Measurements from ENCODE around the gene GKN2.
A peak's percentile ranks its signal among the peaks of the same experiment; 100 is the strongest.
"Not testable (repeated sequence)": the region's sequence is repeated elsewhere in the genome, so short reads cannot be mapped to it uniquely, and the experiment has no call there.

The GKN2 gene

DNA sequence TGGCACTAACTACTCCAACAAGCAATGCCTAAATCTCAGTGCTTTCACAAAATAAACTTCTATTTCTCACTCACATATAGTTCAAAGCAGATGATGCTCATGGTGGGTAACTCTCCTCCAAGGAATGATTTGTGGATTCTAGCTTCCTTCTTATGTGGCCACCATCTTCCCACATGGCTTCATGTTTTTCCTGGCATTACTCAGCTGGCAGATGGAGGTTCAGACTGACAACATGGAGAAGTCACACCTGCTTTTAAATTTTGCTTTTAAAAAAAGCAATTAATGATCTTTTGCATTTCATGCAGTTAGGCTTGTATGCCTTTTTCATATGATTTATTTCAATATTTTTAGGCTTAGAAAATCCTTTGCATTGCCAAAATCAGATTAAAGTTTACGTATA is 6.3 kb upstream of the GKN2 start:
- no peak for DNase-seq

DNA sequence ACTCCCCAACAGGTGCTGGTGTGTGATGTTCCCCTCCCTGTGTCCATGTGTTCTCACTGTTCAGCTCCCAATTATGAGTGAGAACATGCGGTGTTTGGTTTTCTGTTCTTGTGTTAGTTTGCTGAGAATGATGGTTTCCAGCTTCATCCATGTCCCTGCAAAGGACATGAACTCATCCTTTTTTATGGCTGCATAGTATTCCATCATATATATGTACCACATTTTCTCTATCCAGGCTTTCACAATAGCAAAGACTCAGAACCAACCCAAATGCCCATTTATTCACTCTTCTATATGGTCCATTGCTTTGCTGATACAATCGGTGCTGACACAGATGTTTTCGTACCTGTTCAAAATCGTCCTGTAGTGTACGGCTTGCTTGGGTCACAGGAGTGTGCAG is 2.7 kb upstream of the GKN2 start:
- DNase-seq = not testable (repeated sequence)

DNA sequence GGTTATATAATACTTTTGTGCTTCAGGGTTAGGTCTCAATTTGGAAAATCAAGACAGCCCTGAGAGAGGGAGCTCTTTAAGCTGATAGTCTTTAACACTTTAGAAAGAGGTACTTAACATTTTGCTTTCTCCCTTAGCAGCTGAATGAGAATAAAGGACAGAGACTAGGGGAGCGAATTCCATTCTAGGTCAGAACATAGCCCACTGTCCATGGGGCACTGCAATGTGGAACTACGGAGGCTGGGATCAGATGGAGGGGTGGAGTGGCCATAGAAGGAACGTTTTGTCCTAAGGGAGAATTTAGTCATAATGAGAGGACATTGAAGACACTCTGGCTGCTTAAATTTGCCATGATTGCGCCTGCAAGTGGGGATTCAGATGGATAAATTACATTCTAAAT is 794 bp downstream of the GKN2 start:
- no peak for DNase-seq

DNA sequence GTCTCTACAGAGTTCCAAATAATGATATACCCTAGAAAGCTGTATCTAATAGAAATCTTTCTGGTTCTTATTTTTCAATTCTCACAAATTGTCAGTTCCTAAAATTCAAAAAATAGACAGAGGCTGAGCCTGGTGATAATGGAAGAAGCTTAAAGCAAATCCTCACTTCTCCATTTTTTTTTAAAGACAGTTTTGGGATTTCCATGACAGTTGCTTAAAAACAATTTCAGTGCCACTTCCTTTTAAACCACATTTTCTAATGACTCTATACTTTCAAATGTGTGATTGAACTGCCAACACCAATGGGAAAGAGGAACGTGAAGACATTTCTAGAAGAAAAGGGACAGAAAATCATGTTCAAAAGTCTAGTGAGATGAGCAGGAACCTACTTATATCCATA is 4.0 kb downstream of the GKN2 start:
- DNase-seq = no peak

DNA sequence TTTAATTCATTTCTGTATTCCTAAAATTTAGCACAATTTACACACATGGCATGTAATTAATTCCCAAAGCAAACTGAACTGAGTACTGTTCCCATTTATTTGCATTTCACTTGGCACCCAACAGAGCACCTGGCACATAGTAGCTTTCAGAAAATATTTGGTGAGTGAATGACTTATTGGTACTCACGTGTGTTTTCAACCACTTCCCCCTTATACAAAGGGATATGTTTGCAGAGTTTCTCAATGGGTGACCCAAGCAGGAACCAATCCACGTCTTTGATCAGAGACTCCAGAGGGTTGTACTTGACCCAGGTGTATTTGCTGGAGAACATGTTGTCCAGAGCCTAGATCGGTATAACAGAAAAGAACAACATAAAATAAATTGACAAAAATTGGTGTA is 6.6 kb downstream of the GKN2 start:
- DNase-seq = no peak

DNA sequence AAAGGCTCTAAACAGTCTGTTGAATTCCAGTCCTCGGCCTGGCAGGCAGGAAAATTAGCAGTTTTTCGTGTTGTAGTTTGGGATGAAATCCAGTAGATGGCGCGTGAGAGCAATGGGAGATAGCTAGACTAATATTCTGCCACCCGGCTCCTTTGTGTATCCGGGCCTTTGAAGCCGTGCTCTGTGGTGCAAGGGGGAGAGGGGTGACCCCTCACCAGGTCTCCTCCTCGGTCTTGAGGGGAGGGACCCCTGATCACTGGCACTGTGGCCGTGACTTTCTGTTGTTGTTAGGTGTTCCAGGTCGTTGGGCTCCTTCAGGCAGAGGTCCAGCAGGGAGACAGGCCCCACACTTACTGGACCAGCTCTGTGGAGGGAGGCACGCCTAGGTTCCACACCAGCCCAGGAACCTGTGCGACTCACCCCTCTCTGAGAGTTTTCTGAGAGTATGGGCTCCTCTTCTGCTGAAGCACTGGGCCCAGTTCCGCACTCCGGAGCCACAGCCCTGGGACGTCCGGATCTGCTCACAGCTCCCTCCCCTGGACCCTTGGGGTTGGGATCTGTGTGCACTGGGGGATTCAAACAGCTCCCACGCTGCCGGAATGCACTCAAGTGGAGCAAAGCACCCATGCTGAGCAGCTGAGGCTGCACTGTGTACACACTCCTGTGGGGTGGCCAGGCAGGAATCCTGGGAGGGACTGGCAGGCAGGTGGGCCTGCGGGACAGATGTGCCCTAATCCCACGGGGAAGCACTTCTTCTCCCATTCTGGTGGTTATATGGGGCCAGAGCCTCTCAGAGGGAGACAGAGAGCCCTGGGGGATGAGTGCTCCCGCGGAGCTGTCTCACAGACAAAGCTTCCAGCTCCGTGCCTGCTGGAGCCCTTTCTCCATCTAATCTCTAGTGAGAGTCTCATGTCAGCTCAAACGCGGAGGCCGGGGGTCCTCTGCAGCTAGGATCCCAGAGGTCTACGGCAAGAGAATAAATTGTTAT is 8.8 kb downstream of the GKN2 start:
- DNase-seq = peak; percentile 68

DNA sequence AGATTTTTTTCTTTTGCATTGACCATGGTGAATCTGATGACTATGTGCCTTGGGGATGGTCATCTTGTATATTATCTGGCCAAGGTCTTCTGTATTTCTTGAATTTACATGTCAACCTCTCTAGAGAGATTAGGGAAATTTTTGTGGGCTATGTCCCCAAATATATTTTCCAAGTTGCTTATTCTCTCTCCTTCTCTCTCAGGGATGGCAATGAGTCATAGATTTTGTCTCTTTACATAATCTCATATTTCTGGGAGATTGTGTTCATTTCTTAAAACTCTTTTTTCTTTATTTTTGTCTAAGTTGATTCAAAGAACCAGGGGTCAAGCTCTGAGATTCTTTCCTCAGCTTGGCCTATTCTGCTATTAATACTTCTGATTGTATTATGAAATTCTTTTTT is 9.9 kb downstream of the GKN2 start:
- DNase-seq = no peak

DNA sequence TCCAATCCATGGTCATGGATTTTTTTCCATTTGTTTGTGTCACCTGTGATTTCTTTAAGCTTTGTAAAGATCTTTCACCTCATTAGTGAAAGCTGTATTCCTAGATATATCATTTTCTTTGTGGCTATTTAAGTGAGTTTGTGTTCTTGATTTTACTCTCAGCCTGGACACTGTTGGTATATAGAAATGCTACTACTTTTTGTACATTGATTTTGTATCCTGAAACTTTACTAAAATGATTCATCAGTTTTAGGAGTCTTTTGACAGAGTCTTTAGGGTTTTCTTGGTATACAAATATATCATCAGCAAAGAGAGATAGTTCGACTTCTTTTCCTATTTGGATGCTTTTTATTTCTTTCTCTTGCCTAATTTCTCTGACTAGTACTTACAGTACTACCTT is 12.3 kb downstream of the GKN2 start:
- DNase-seq = no peak

DNA sequence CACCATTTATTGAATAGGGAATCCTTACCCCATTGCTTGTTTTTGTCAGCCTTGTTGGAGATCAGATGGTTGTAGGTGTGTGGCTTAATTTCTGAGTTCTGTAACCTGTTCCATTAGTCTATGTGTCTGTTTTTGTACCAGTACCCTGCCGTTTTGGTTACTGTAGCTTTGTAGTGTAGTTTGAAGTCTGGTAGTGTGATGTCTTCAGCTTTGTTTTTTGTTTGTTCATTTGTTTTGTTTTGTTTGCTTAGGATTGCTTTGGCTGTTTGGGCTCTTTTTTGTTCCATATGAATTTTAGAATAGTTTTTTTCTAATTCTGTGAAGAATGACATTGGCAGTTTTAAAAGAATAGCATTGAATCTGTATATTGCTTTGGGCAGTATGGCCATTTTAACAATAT is 12.7 kb downstream of the GKN2 start:
- no peak for DNase-seq

DNA sequence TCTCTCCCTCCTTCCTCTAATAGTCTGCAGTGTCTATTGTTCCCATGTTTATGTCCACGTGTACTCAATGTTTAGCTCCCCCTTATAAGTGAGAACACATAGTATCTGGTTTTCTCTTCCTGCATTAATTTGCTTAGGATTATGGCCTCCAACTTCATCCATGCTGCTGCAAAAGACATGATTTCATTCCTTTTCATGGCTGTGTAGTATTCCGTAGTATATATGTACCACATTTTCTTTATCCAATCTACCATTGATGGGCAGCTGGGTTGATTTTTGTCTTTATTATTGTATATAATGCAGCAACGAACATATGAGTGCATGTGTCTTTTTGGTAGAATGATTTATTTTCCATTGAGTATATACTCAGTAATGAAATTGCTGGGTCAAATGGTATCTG is 13.8 kb downstream of the GKN2 start:
- DNase-seq = no peak

DNA sequence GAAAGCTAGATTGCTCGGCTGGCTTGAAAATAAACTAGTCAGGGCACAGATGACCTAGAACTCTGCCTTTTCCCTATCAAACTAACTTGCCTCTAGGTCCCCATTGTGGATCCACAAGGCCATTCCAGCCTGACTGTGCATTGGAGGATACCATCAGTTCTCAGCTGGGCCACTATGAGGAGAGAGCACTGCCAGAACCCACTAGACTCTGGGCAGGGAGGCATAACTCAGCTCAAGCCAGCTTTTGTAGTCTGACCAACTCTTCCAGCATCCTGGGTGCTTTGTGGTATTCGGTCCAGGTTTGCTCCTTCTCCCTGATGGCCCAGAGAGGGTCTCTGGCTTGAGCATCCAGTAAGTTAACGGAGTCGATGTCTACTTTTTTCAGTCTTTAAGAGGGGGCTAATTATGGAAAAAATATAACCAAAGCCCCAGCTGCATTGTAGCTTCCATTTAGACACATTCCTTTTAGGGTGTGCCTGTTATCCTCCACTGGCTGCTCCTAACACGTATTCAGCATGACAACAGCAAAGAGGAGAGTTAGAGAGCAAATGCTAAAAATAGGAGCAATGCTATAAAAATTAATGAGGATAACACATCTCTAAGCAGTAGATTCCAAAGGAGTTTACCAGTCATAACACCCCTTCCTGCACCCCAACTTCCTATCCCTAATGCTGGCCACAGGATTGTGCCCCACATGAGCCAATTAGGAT is 15.2 kb downstream of the GKN2 start:
- no peak for DNase-seq

DNA sequence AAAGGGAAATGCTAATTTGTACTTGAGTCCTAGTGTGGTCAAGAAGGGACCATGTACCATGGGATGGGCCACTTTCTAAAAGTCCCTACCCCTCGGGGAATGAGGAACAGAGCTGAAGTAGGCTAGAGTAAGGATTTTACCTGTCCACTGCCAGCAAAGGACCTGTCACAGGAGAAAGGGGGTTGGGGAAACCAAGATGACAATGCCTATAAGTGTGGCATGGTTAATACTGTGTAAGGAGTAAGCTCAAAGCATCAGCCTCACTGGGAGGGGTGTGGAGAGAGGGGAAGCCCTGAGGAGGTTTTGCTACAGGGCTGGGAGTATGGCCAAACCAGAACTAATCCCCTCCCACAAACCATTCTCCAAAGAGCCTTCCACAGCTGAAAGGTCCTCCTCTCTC is 15.8 kb downstream of the GKN2 start:
- DNase-seq = no peak

DNA sequence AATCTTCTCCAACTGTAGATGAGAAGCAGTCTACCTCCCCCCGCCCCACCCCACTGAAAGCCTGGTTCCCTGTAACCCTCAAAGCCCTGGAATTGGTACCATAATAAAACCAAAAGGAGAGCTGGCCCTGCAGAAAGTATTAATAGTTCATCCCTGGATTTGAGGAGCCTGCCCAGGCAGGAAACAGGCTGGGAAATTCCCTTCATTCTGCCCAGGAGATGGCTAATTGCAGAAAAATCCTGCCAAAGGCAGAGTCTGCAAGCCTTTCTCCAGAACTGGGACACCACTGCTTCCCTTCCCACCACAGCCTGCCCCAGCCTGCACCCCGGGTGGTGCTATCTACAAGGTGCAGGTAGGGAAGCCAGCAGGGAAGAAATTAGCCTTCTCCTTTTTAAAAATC is 16.3 kb downstream of the GKN2 start:
- no peak for DNase-seq

DNA sequence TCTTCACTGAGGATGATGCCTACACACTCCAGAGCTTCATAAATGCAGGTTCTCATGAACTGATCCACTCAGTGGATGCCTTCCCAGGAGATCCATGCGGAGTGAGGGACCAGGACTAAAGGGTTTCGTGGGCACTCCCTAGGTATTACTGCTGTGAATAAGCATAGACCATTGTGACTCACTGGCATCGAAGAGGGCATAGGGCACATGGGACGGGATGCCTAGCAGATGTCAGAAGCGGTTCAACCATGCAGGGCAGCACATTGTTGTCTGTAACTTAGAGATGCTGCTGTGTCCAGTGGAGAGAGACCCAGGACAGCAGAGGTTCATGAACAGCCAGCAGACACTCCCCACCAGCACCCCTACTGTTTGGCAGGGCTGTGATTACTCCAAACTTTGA is 17.2 kb downstream of the GKN2 start:
- no peak for DNase-seq

DNA sequence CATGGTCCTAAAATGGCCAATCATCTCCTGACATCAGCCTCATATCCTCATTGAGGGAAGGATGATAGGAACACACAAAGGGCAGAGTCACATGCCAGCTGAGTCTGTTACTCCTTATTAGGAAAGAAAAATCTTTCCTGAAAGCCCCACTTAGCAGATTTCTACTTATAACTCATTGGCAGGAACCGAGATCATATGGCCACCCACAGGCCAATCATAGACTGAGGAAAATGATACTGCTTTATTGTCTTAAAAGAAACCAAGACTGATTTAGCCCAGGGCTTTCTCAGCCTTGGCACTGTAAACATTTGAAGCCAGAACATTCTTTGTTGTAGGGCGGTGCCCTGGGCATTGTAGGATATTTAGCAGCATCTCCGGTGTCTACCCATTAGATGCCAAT is 18.7 kb downstream of the GKN2 start:
- DNase-seq = no peak

DNA sequence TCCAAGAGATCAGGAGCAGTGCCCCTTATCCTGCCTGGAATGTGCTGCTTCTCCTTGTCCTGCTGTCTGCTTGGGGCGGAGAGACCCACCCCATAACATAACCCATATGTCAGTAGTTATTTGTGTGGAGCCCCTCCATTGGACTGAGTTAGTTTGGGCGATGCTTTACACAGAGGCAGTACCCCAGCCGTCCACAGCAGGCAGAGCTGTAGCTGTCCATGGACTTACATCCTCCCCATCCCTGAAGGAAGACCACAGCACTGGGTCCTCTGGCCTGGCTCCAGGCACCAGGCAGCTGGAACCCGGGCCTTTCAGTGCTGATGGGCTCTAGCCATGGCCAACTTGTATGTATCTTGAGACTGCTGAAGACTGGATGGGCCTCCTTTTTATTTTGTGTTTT is 20.3 kb downstream of the GKN2 start:
- no peak for DNase-seq

DNA sequence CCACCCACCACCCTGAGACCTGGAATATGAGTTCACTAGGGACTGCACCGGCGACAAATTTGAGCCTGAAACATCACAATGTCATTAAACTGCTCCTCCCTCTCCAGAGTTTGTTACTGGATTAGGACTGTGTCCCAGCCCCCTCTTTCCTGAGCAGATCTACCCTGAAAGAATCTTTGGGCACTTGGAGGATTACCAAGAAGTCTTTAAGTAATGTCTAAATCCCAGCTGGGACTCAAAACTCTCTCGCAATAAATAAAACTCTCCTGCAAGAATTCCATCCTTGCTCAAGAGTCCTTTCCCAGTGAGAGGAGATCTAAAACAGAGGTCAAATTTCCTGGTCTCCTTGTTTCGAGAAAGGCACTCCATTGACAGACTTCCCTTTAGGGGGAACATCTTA is 20.9 kb downstream of the GKN2 start:
- DNase-seq = no peak

DNA sequence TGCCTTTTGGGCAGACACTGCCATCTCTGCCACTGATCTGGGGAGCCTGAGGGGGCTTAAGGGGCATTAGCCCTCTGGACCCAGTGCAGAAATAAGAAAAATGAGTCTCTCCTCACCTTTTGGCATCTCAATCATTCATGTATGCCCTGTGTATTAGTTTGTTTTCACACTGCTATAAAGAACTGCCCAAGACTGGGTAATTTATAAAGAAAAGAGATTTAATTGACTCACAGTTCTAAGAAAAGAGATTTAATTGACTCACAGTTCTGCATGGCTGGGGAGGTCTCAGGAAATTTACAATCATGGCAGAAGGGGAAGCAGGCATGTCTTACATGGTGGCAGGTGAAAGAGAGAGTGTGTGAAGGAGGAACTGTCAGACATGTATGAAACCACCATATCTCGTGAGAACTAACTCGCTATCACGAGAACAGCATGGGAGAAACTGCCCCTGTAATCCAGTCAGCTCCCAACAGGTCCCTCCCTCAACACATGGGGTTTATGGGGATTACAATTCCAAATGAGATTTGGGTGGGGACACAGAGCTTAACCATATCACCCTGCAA is 21.5 kb downstream of the GKN2 start:
- DNase-seq = no peak

DNA sequence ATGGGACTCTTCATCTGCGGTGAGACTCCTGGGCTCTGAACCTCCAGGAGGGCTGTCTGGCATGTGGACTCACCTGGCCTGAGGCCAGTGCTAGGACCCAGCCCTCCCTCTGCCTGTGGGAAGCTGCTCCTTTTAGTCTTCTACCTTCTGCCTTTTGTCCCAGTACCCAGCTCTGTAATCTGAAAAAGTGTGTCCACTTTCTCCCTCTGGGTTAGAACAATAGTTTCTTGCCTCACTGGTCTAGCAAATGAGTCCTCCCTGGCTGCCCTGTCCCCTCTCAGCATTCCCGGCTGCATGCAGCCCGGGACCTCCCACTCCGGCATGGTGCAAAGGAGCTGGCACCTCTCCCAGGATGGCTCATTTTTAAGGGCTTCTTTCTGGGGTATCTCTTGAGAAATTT is 25.9 kb downstream of the GKN2 start:
- DNase-seq = no peak

DNA sequence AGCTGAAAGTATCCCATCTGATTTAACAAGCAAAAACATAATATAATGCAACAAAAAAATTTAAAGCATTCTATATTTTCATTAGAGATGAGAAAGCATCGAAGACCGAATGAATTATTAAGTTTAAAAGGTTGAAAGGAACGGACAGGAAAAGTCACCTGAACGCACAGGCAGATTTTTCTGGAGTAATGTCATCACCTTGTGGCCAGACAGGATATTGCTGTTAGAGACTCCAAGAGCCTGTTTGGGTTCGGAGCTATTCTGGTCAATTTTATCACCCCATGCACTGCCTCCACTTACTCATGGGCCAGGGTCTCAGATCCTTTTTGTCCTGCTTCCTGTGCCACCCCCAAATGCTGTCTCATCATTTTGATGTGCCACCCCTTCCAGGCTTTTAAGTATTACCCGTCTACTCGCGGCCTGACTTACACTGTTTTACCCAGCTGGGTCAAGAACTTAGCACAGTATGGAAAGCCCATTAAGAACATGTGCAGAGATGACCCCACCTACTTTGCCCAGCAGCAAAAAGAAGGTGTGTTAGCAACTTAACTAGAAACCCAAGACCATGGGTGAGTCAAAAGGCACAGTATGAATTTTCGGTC is 27.3 kb downstream of the GKN2 start:
- DNase-seq = peak; percentile 44

DNA sequence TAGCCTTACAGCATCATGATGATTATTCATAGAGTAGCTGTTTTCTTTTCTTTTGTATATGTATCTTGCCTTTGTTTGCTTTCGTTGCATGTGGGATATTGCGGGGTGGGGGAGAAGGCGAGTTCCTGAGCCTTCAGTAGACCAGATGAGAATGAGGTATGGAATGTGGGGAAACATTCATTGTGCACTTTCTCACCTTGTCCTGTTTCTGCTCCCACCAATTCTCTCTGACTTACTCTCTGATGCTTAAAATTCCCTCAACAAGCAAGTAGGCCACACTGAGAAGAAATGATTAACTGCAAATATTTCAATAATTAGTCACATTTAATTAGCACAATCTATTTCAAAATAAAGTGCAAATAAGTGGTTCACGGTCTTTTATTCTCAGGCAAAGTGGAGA is 31.0 kb downstream of the GKN2 start:
- DNase-seq = no peak

DNA sequence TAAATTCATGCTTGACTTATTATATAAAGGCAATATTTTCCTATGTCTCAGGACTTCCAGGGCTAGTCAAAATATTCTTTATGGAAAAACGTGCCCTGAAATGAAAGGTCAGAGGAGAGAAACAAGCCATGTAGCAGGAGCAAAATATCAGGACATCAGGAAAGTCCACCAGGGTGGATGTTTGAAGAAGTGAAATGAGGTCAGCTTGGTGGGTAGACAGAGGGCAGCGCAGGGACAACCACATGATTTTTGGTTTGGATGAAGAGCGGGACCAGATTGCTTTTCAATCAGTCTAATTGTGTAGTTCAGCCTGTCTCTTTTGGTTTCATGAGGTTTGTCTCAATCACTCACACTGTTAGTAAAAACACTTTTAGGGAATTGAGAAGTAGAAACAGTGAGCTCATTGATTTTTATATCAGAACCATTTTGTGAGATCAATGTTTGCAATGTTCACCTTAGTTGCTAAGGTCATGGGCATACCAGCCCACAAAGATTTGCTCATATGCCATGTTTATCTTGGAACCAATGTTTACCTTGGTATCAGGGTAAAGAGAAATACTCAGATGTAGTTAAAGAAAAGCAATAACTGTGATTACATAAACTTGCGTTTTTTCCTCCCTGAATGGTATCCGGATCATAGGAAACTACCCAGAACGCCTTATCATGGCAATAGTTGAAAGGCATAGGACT is 32.1 kb downstream of the GKN2 start:
- DNase-seq = no peak

DNA sequence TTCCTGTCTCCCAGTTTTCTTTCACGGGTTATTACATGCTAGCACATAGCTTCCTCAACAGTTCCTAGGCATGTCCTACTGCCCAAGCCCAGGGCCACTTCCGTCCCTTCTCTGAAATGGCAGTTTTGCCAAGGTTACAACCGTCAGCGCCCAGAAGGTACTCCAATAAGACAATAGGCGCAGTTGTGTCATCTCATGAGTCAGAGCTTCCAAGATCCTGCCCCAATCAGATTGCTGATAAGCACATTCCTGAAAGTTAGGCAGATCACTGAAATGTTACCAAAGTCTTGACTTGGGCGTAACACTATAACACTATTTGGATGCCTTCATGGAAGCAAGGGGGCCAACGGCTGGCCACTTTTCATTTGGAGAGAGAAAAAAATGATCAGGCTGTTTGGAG is 34.2 kb downstream of the GKN2 start:
- no peak for DNase-seq

All from NCI-H2107 (cell line).